Fibroblast of villous mesenchyme (primary cell): ENCODE data around the gene SERPIND1. TPM values are rescaled to one million over a fixed set of nuclear protein-coding genes. Genes with fewer than 3 reads are reported as not detected.

Experiments
- DNase-seq: peaks from one replicate; pipeline ENCODE4 v3.0.0-alpha.2; 2010; ENCODE audit warnings: low read depth
- H3K4me3 ChIP-seq: 2 replicates; pipeline ENCODE4 v1.5.1; 2011; ENCODE audit warnings: low read depth, mild to moderate bottlenecking, low read length
- total RNA-seq: library from RNA; depleted of rRNA; stranded (reverse); fragments of >200 nt; gene quantifications from 2 replicates; pipeline ENCODE4 v1.2.3, GENCODE V29; 2012
- TF ChIP-seq, protein P1 (sequence below): IDR thresholded peaks from 2 replicates; pipeline ENCODE4 v1.5.1; 2012; ENCODE audit warnings: low read depth, mild to moderate bottlenecking, low read length; ENCODE audit not compliant: insufficient read depth

The SERPIND1 gene
- total RNA-seq, 1 donor = under 0.01 TPM

DNA sequence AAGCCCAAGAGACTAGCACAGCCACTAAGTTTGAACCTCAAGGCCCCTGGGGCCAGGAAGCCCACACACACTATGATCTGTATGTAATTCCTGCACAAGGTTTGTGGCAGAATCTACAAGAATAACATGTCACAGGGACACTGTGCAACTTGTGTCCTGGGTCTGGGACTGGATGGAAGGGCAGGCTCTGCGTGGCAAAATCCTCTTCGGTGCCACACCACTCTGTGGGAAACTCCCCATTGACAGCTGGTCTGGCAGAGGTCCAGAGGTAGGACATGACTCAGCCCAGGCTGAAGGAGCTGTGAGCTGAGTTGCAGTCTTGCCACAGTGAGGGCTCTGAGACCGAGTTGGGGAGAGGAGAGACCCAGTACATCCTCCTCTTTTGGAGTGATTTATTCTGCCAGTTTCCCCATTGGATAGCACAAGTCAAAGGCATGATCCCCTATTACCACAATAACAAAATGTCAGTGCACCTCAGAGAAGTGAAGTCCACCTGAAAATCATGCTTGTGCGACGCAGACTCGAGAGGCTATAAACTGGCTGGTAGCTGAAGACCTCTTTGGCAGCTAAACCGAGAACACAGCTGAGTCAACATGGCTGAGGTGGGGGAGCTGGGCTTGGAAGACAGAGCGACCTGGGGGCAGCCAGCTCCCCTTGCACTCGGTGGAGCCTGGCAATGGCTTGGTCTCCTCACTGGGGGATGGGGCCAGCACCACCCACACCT, 23.3 kb upstream of the SERPIND1 start:
- TF ChIP-seq, protein P1, sequence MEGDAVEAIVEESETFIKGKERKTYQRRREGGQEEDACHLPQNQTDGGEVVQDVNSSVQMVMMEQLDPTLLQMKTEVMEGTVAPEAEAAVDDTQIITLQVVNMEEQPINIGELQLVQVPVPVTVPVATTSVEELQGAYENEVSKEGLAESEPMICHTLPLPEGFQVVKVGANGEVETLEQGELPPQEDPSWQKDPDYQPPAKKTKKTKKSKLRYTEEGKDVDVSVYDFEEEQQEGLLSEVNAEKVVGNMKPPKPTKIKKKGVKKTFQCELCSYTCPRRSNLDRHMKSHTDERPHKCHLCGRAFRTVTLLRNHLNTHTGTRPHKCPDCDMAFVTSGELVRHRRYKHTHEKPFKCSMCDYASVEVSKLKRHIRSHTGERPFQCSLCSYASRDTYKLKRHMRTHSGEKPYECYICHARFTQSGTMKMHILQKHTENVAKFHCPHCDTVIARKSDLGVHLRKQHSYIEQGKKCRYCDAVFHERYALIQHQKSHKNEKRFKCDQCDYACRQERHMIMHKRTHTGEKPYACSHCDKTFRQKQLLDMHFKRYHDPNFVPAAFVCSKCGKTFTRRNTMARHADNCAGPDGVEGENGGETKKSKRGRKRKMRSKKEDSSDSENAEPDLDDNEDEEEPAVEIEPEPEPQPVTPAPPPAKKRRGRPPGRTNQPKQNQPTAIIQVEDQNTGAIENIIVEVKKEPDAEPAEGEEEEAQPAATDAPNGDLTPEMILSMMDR = no peak

GRCh38 chr22:20751185-20751851, 22.6 kb upstream of the SERPIND1 start:
- DNase-seq = no peak
- no peak overlapping the region for H3K4me3 ChIP-seq
- TF ChIP-seq, protein P1 = peak; percentile 9

More for the DNA sequence above, 23.3 kb upstream of the SERPIND1 start:
- peak; percentile 84 for DNase-seq
- no peak overlapping the region for H3K4me3 ChIP-seq

GRCh38 chr22:20752104-20752741, 21.7 kb upstream of the SERPIND1 start:
- no peak overlapping the region for H3K4me3 ChIP-seq
- DNase-seq = no peak
- TF ChIP-seq, protein P1 = no peak

- TF ChIP-seq, protein P1 = no peak
- no peak for DNase-seq
- no peak overlapping the region for H3K4me3 ChIP-seq
Observed at GRCh38 chr22:20752873-20753272, 21.0 kb upstream of the SERPIND1 start.

- TF ChIP-seq, protein P1 = no peak
- no peak overlapping the region for H3K4me3 ChIP-seq
- no peak for DNase-seq
Observed at GRCh38 chr22:20756846-20757245, 17.1 kb upstream of the SERPIND1 start.

- H3K4me3 ChIP-seq = no peak overlapping the region
- TF ChIP-seq, protein P1 = peak; percentile 28
- no peak for DNase-seq
Observed at GRCh38 chr22:20758688-20759087, 15.2 kb upstream of the SERPIND1 start.
